ENCODE data around the gene MACO1.

MACO1 gene

DNA sequence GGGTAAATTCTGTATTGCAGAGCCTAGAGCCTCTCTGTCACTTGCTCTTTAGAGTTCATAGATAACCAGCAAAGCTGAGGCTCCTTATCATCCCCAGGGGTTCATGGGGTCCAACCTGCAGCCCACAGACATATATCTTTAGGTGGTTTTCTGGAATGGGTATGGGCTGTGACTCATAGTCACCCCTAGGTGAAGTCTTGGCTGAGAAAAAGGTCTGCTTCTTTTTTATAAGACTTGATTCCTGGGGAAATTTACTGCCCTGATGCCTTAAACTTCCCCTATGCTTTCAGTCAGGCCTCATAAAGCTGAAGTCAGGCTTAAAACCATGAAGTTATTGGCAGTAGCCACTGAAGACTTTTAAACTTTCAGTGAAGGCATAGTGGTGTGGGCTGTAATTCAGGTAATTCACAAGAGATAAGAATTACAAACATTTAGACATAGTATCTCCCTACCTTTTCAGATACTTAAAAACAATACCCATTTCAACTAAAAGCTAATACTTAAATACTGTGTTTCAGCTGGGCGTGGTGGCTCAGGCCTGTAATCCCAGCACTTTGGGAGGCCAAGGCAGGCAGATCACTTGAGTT lies 46.8 kb downstream of the MACO1 start:
- H3K27me3 ChIP-seq (ENCODE audit: low read depth), result no peaks in the 10 kb centered on the region
- DNase-seq (ENCODE audit: low spot score in 2 of 2), result no peak
- H3K4me1 ChIP-seq, result peaks cover 5% of the 10 kb centered on the region
- in situ Hi-C loops (cut with MboI; ENCODE audit: low sequenced_read_pairs), result no loop called here
- H3K9me3 ChIP-seq, result no peaks in the 10 kb centered on the region
- H3K4me3 ChIP-seq, result no peak overlapping the region
- no peaks in the 10 kb centered on the region for H3K36me3 ChIP-seq (replicated peaks)

DNA sequence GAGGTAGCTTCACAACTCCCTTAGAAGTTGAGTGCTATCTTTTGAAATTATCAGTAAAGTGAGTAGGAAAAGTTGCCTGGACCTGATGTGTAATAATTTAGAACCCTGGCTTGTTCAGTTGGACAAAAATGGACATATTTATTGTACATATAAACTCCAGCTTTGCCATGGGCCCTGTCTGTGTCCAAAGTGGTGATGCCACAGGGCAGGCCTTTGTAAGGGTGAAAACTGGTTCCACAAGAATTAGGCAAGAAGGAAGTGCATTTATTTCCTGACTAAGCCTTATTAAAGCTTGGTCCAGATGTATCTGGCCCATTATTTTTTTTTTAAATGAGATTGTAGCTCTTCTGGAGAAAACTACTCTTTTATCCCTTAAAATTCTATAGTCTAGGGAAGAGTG lies 47.9 kb downstream of the MACO1 start:
- Histone ChIP-seq H3K27me3 (ENCODE audit: low read depth) (no peaks in the 10 kb centered on the region), H3K36me3 (replicated peaks) (no peaks in the 10 kb centered on the region), H3K9me3 (no peaks in the 10 kb centered on the region), H3K4me1 (peaks cover 5% of the 10 kb centered on the region), H3K4me3 (no peak overlapping the region)
- in situ Hi-C loops (cut with MboI; ENCODE audit: low sequenced_read_pairs), result no loop called here
- no peak for DNase-seq (ENCODE audit: low spot score in 2 of 2)

DNA sequence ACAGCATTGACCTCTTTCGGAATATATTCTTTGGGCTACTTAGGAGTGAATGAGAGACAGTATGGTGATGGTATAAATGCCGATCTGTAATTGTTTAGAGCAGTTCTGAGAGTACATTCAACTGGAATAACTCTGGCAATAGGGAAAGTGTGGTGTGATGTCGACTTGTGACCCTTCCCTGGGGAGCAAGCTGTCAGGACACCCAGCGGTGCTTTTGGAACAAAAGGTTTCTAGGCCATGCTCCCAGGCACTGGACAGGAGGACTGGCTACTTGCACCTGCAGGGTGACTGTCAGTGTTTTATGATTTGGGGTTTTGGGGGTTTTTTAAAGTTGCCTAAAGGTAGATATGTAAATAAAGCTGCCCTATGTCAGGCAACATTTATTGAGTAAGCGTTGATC lies 50.9 kb downstream of the MACO1 start:
- Histone ChIP-seq H3K4me3 (no peak overlapping the region), H3K9me3 (no peaks in the 10 kb centered on the region), H3K27me3 (ENCODE audit: low read depth) (no peaks in the 10 kb centered on the region), H3K36me3 (replicated peaks) (0 out of 2 replicates have a peak, but pooled peaks cover 6% of the 10 kb centered on the region), H3K4me1 (no peaks in the 10 kb centered on the region)
- in situ Hi-C loops (cut with MboI; ENCODE audit: low sequenced_read_pairs), result no loop called here
- no peak for DNase-seq (ENCODE audit: low spot score in 2 of 2)

DNA sequence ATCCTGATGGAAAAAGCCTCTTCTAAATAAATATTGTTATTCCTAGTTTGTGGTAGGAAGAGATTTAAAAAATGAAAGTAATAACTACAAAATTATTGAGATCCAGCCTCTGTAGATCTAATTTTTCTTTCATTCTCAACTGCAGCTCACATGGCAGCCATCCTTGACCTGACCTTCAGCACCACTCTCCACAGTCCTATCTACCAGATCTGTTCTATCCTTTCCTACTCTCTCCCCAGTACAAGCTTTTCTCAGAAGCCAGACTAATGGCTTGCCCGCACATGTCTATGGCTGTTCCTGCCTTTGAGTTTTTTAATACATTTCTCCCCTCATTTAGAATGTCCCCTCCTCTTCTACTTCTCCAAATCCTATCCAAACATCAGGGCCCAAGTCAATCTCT lies 51.5 kb downstream of the MACO1 start:
- no peak overlapping the region for H3K4me3 ChIP-seq
- DNase-seq (ENCODE audit: low spot score in 2 of 2), result no peak
- in situ Hi-C loops (cut with MboI; ENCODE audit: low sequenced_read_pairs), result no loop called here
- H3K9me3 ChIP-seq, result no peaks in the 10 kb centered on the region
- H3K4me1 ChIP-seq, result no peaks in the 10 kb centered on the region
- H3K27me3 ChIP-seq (ENCODE audit: low read depth), result no peaks in the 10 kb centered on the region
- H3K36me3 ChIP-seq (replicated peaks), result 0 out of 2 replicates have a peak, but pooled peaks cover 6% of the 10 kb centered on the region

DNA sequence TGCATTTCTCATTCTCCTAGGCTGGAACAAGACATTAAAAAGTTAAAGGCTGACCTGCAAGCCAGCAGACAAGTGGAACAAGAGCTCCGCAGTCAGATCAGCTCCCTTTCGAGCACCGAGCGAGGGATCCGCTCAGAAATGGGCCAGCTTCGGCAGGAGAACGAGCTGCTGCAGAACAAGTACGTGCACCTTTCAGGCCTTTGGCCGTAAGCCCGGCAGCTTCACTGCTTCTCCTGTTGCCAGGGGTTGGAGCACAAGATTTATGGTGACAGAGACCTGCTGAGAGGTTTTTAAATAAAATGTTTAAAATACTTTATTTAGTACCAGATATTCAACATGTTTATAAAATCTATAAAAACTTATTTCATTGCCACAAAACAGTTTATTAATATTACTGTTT lies 53.4 kb downstream of the MACO1 start:
- Histone ChIP-seq H3K36me3 (replicated peaks) (peaks cover 6% of the 10 kb centered on the region; the same call in 1 of the 2 replicates), H3K4me1 (no peaks in the 10 kb centered on the region), H3K9me3 (no peaks in the 10 kb centered on the region), H3K27me3 (ENCODE audit: low read depth) (no peaks in the 10 kb centered on the region), H3K4me3 (no peak overlapping the region)
- DNase-seq (ENCODE audit: low spot score in 2 of 2), result no peak
- in situ Hi-C loops (cut with MboI; ENCODE audit: low sequenced_read_pairs), result no loop called here

DNA sequence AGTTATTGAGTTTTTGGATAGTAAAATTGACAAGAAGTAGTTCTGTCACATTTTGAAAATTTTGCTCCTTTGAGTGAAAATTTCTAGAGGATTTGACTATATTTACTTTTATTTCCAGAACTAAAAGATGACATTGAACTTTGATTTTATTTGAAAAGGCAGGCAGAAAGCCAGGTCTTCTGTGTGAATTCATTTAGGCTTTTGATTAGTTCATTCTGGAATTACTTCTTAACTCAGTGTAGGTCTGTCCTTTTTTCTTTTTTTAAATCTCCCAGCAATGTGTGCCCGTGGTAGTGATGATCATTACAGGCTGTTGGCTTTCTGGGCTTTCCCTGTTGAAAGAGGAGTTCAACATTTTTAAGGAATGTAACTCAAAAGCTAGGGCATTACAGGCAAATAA lies 53.8 kb downstream of the MACO1 start:
- no peak for DNase-seq (ENCODE audit: low spot score in 2 of 2)
- H3K36me3 ChIP-seq (replicated peaks), result peaks cover 6% of the 10 kb centered on the region; the same call in 1 of the 2 replicates

DNA sequence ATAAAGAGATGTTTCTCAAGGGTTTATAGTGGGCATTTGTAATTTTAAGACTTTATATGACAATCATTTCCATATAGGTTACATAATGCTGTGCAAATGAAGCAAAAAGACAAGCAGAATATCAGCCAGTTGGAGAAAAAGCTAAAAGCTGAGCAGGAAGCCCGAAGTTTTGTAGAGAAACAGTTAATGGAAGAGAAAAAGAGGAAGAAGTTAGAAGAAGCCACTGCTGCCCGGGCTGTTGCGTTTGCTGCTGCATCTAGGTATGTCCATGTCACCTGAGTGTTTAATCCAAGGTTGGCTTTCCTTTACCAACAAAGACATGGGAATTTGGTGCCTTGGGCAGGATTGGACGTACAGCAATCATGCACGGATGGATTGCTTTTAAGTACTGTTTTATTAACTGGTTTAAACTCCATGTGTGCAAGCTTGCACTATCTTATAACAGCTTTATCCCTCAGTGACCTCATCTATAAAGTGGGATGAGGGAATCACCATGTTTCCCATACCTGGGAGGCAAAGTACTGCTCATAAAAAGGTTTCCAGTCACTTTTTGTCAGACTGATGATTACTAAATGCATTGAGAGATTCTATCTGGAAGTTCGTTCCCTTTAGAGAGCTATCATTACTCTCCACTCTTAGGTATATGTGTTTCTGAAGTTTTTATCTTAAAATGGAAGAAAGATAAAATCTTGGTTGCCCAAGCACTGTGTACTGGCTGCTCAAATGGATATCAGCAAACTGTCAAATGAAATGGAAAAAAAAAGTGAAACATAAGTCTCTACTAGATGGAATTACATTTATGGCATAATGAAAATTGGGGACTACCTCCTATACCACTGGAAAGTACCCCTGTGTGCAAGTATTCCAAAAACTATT lies 55.1 kb downstream of the MACO1 start:
- in situ Hi-C loops (cut with MboI; ENCODE audit: low sequenced_read_pairs), result no loop called here
- no peak for DNase-seq (ENCODE audit: low spot score in 2 of 2)
- Histone ChIP-seq H3K27me3 (ENCODE audit: low read depth) (no peaks in the 10 kb centered on the region), H3K4me1 (no peaks in the 10 kb centered on the region), H3K36me3 (replicated peaks) (peaks cover 9% of the 10 kb centered on the region; the same call in 1 of the 2 replicates), H3K9me3 (no peaks in the 10 kb centered on the region), H3K4me3 (no peak overlapping the region)

More for the DNA sequence above, 53.8 kb downstream of the MACO1 start:
- Histone ChIP-seq H3K4me1 (no peaks in the 10 kb centered on the region), H3K4me3 (no peak overlapping the region), H3K27me3 (ENCODE audit: low read depth) (no peaks in the 10 kb centered on the region), H3K9me3 (no peaks in the 10 kb centered on the region)
- in situ Hi-C loops (cut with MboI; ENCODE audit: low sequenced_read_pairs), result no loop called here

DNA sequence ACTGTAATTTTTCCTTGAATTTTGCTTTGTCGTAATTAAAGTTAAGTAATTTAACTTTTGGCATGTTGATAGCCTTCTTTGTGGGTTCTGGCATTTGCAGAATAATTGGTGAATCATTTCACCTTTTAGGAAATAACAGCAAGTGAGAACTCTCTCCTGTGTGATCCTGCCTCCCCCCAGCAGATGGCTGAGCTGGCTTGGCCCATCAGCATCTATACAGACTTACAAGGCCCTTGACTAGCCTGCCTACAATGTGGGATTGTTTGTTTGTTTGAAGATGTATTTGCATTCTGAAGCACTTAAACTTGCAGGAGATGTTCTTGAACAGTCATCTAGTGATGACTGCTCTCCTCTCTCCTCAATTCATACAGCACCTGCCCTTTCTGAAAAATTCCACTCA lies 55.9 kb downstream of the MACO1 start:
- Histone ChIP-seq H3K4me1 (no peaks in the 10 kb centered on the region), H3K4me3 (no peak overlapping the region), H3K36me3 (replicated peaks) (peaks cover 16% of the 10 kb centered on the region), H3K9me3 (no peaks in the 10 kb centered on the region), H3K27me3 (ENCODE audit: low read depth) (no peaks in the 10 kb centered on the region)
- in situ Hi-C loops (cut with MboI; ENCODE audit: low sequenced_read_pairs), result no loop called here
- DNase-seq (ENCODE audit: low spot score in 2 of 2), result no peak

DNA sequence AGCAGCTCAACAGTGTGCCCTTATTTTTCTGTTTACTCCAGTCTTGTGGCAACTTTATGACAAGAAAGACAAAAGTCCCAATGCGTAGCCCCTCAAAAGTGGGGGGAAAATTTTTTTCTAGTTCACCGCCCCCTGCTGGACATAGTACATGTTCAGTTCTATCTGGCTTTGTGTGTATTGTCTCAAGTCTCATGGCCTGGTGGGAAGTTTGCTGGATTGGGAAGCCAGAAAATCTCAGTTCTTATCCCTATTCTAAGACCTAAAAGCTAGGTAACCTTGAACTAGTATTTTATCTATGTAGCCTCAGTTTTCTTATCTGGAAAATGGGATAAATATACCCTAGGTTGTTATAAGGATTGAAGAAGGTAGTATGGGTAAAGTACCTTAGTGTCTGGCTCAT lies 56.9 kb downstream of the MACO1 start:
- Histone ChIP-seq H3K4me3 (no peak overlapping the region), H3K36me3 (replicated peaks) (peaks cover 19% of the 10 kb centered on the region), H3K4me1 (no peaks in the 10 kb centered on the region), H3K27me3 (ENCODE audit: low read depth) (no peaks in the 10 kb centered on the region), H3K9me3 (no peaks in the 10 kb centered on the region)
- peak in 1 of 2 experiments; percentile 52 for DNase-seq (ENCODE audit: low spot score in 2 of 2)
- in situ Hi-C loops (cut with MboI; ENCODE audit: low sequenced_read_pairs), result no loop called here

DNA sequence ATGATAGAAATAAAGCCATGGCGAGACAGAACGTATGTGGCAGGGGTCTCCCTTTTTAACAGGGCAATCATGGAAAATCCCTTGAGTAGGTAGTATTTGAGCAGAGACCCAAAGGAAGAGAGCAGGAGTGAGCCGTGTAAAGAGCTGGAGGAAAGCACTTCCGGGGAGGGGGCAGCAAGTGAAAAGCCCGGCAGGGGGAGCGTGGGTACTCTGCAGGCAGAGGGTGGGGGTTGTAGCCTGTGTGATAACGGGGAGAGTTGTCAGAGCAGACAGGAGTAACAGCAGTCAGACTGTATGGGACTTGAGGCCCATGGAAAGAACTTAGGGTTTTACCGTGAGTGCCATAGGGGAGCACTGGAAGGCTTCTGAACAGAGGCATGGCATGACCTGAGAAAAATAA lies 61.6 kb downstream of the MACO1 start:
- DNase-seq (ENCODE audit: low spot score in 2 of 2), result no peak
- in situ Hi-C loops (cut with MboI; ENCODE audit: low sequenced_read_pairs), result no loop called here
- no peaks in the 10 kb centered on the region for H3K27me3 ChIP-seq (ENCODE audit: low read depth)
- H3K4me3 ChIP-seq, result no peak overlapping the region
- no peaks in the 10 kb centered on the region for H3K9me3 ChIP-seq
- peaks cover 13% of the 10 kb centered on the region for H3K36me3 ChIP-seq (replicated peaks)
- no peaks in the 10 kb centered on the region for H3K4me1 ChIP-seq

DNA sequence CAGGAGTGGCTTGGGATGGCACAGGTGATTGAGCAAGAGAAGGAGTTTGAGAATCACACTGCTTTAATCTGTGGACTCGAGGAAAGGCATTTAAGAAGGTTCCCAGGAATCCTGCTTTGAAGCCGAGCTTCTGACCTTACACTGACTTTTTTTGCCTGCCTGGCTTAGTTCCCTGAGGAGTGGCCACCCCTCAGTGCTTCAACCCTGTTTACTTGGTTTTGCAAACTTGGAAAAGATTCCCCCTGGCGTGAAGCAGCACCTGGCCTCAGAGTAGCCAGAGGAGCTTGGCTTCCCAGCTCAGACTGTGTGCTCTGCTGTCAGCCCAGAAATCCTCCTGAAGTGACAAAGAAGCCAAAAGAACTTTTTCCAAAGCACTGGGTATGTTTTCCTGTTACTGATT lies 64.3 kb downstream of the MACO1 start:
- in situ Hi-C loops (cut with MboI; ENCODE audit: low sequenced_read_pairs), result no loop called here
- H3K27me3 ChIP-seq (ENCODE audit: low read depth), result no peaks in the 10 kb centered on the region
- H3K4me3 ChIP-seq, result no peak overlapping the region
- H3K9me3 ChIP-seq, result no peaks in the 10 kb centered on the region
- DNase-seq (ENCODE audit: low spot score in 2 of 2), result no peak
- H3K36me3 ChIP-seq (replicated peaks), result peaks cover 17% of the 10 kb centered on the region
- no peaks in the 10 kb centered on the region for H3K4me1 ChIP-seq

DNA sequence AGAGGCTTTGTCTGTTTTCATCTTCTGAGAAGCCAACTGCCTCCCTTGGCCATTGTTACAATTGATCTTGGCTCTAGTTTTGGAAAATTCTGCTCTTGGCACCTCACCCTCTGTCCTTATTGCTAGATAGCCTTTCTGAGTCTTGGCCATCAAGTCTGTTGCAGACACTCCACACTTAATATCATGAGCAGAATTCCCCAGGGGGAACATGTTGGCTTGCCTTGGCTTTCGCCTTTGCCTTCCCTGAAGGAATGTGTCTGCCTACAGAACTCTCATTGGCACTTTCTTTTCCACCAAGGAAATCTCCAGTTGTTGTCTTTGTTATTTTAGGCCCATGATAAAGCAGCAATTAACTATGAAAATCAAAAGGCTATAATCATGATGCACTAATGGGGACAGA lies 70.0 kb downstream of the MACO1 start:
- H3K4me3 ChIP-seq, result no peak overlapping the region
- no peaks in the 10 kb centered on the region for H3K9me3 ChIP-seq
- DNase-seq (ENCODE audit: low spot score in 2 of 2), result no peak
- in situ Hi-C loops (cut with MboI; ENCODE audit: low sequenced_read_pairs), result no loop called here
- H3K36me3 ChIP-seq (replicated peaks), result peaks cover 4% of the 10 kb centered on the region
- no peaks in the 10 kb centered on the region for H3K4me1 ChIP-seq
- no peaks in the 10 kb centered on the region for H3K27me3 ChIP-seq (ENCODE audit: low read depth)

DNA sequence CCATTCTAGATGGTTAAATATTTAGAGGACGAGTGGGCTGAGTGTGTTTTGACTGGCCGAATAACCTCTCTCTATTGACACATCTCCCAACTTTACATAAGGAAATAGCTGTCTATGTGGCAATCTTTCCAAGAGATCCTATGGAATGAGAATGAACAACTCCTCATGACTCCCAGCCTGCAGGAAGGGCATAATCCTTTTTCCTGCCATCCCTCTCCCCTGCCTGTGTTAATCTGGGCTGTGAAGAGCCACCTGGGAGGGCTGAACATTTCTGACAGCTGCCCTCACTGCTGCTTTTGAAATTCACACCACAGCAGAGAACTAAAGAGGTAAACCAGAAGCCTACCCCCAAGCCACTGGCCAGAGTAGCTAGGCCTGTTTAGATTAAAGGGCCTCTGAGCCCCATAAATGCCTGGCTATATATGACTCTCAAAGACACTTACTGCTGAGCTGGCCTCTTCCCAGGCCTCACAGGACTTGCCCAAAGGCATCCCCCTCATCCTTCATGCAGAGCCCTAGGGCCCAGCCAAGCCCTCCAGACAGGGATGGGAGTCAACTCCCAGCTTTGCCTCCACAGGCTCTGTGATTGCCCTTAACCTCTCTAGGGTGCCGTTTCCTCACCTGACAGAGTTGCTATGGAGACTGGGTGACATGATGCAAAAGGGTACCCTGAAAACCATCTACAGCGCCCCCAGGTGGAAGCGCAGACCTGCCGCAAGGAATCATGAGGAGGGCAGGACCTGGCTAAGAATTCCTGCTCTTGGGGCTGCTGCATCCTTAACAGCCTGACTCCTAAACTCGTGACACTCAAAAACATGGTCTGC lies 70.8 kb downstream of the MACO1 start:
- H3K4me3 ChIP-seq, result no peak overlapping the region
- peak in 1 of 2 experiments; percentile 42 for DNase-seq (ENCODE audit: low spot score in 2 of 2)
- no peaks in the 10 kb centered on the region for H3K9me3 ChIP-seq
- in situ Hi-C loops (cut with MboI; ENCODE audit: low sequenced_read_pairs), result no loop called here
- H3K4me1 ChIP-seq, result no peaks in the 10 kb centered on the region
- no peaks in the 10 kb centered on the region for H3K27me3 ChIP-seq (ENCODE audit: low read depth)
- peaks cover 4% of the 10 kb centered on the region for H3K36me3 ChIP-seq (replicated peaks)

DNA sequence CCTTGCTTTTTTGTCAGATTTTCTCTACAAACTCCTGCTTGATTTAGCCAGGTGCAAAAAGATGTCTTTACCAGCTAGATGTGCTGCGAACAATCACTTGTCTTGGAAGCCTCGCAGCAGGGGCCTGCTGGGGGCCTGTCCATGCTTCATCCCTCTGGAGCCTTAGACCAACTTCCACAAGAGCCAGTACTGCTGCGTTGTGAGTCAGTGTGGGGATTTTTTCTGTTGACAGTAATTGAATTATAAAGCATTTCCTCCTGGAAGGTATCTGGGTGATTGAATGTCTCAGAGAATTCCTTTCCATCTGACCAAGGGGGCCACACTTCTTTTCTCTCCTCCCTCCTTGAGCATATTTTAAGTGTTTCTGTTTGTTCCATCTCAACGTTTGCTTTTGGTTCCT lies 72.3 kb downstream of the MACO1 start:
- in situ Hi-C loops (cut with MboI; ENCODE audit: low sequenced_read_pairs), result no loop called here
- H3K27me3 ChIP-seq (ENCODE audit: low read depth), result no peaks in the 10 kb centered on the region
- DNase-seq (ENCODE audit: low spot score in 2 of 2), result no peak
- no peaks in the 10 kb centered on the region for H3K4me1 ChIP-seq
- H3K9me3 ChIP-seq, result no peaks in the 10 kb centered on the region
- H3K4me3 ChIP-seq, result no peak overlapping the region
- H3K36me3 ChIP-seq (replicated peaks), result peaks cover 2% of the 10 kb centered on the region; the same call in 1 of the 2 replicates

All from HAP-1 (cell line).